Urinary bladder (tissue), 4 donors: ENCODE results near the gene LCE3D. TPM values are rescaled to one million over a fixed set of nuclear protein-coding genes. Genes with fewer than 3 reads are reported as not detected.
"Not testable (repeated sequence)": the region's sequence is repeated elsewhere in the genome, so short reads cannot be mapped to it uniquely, and the experiment has no call there.

Source experiments
- DNase-seq: peaks from one replicate; pipeline ENCODE4 v3.0.0-alpha.2; 2015; ENCODE audit errors: extremely low spot score
- H3K27ac ChIP-seq: one replicate; pipeline ENCODE4 v1.5.1; 2013; ENCODE audit warnings: low read depth, mild to moderate bottlenecking, moderate library complexity
- H3K36me3 ChIP-seq: one replicate; pipeline ENCODE4 v1.6.1; 2013; ENCODE audit warnings: mild to moderate bottlenecking, moderate library complexity; ENCODE audit not compliant: insufficient read depth
- H3K4me1 ChIP-seq: one replicate; pipeline ENCODE4 v1.6.1; 2013; ENCODE audit warnings: mild to moderate bottlenecking, moderate library complexity; ENCODE audit not compliant: insufficient read depth
- H3K4me3 ChIP-seq: one replicate; pipeline ENCODE4 v1.5.1; 2013; ENCODE audit warnings: low read depth, low read length
- WGBS: extraction: QIAGEN DNeasy Blood & Tissue Kit; methylation state at CpG from one replicate; pipeline ENCODE4 v1.1.7; 2013; 5-methylcytosine and 5-hydroxymethylcytosine counted together
- polyA plus RNA-seq: library from polyadenylated mRNA; stranded (reverse); fragments of 200-250 nt; gene quantifications from one replicate; pipeline ENCODE4 v1.2.3, GENCODE V29; 2013
- small RNA-seq: library from RNA; depleted of rRNA; stranded (forward); fragments of <200 nt; gene quantifications from one replicate; pipeline ENCODE3, GENCODE V24; 2014
- total RNA-seq: library from RNA; depleted of rRNA; stranded (reverse); fragments of >200 nt; gene quantifications from one replicate; pipeline ENCODE4 v1.2.3, GENCODE V29; 2014
- donor health status: healthy with polysubstance abuse.
- donor health status: healthy.

Gene LCE3D
- total and polyA plus RNA-seq, 2 donors: not detected

- Histone ChIP-seq H3K4me3 (no peak overlapping the region), H3K36me3 (no peaks in the 10 kb centered on the region), H3K4me1 (no peaks in the 10 kb centered on the region), H3K27ac (no peak overlapping the region)
- no peak for DNase-seq
- WGBS: 83% methylated on average over 14 of the region's 14 CpGs
Measured at GRCh38 chr1:152565535-152566215, 14.6 kb downstream of the LCE3D start.

- Histone ChIP-seq H3K27ac (no peak overlapping the region), H3K4me1 (no peaks in the 10 kb centered on the region)
- 62% methylated on average over 2 of the region's 2 CpGs for WGBS
Measured at GRCh38 chr1:152565115-152565514, 15.2 kb downstream of the LCE3D start.

GRCh38 chr1:152548358-152548757 lies 32.0 kb downstream of the LCE3D start:
- H3K4me3 ChIP-seq, DNase-seq: not testable (repeated sequence)
- 60% methylated on average over 1 of the region's 1 CpG for WGBS

More at GRCh38 chr1:152565115-152565514, 15.2 kb downstream of the LCE3D start:
- H3K36me3 ChIP-seq: no peaks in the 10 kb centered on the region
- H3K4me3 ChIP-seq: no peak overlapping the region
- DNase-seq: no peak

GRCh38 chr1:152546704-152547103 lies 33.6 kb downstream of the LCE3D start:
- no peaks in the 10 kb centered on the region for H3K36me3 ChIP-seq
- 43% methylated on average over 1 of the region's 1 CpG for WGBS
- no peak for DNase-seq
- no peak overlapping the region for H3K4me3 ChIP-seq
- H3K4me1 ChIP-seq: no peaks in the 10 kb centered on the region
- H3K27ac ChIP-seq: no peak overlapping the region

More at GRCh38 chr1:152548358-152548757, 32.0 kb downstream of the LCE3D start:
- H3K27ac ChIP-seq, H3K36me3 ChIP-seq, H3K4me1 ChIP-seq: not testable (repeated sequence)

- H3K4me3 ChIP-seq: no peak overlapping the region
- no peaks in the 10 kb centered on the region for H3K36me3 ChIP-seq
- 32% methylated on average over 4 of the region's 4 CpGs for WGBS
- H3K4me1 ChIP-seq: no peaks in the 10 kb centered on the region
- no peak for DNase-seq
- no peak overlapping the region for H3K27ac ChIP-seq
Measured at GRCh38 chr1:152543820-152544219, 36.5 kb downstream of the LCE3D start.

- Histone ChIP-seq H3K4me3 (no peak overlapping the region), H3K4me1 (no peaks in the 10 kb centered on the region), H3K36me3 (no peaks in the 10 kb centered on the region), H3K27ac (no peak overlapping the region)
- DNase-seq: no peak
- 66% methylated on average over 2 of the region's 2 CpGs for WGBS
Measured at GRCh38 chr1:152539901-152540300, 40.4 kb downstream of the LCE3D start.

GRCh38 chr1:152537496-152537895 lies 42.8 kb downstream of the LCE3D start:
- DNase-seq: no peak
- no peak overlapping the region for H3K27ac ChIP-seq
- H3K4me1 ChIP-seq: no peaks in the 10 kb centered on the region
- 36% methylated on average over 4 of the region's 4 CpGs for whole genome bisulfite sequencing
- H3K36me3 ChIP-seq: no peaks in the 10 kb centered on the region
- no peak overlapping the region for H3K4me3 ChIP-seq

GRCh38 chr1:152535774-152536173 lies 44.5 kb downstream of the LCE3D start:
- Histone ChIP-seq H3K27ac (no peak overlapping the region), H3K4me3 (no peak overlapping the region), H3K36me3 (no peaks in the 10 kb centered on the region), H3K4me1 (no peaks in the 10 kb centered on the region)
- 71% methylated on average over 3 of the region's 3 CpGs for WGBS
- DNase-seq: no peak

- WGBS: 23% methylated on average over 7 of the region's 7 CpGs
- no peaks in the 10 kb centered on the region for H3K4me1 ChIP-seq
Measured at GRCh38 chr1:152533327-152533938, 46.9 kb downstream of the LCE3D start.

More at GRCh38 chr1:152533327-152533938, 46.9 kb downstream of the LCE3D start:
- Histone ChIP-seq H3K27ac (no peak overlapping the region), H3K4me3 (no peak overlapping the region), H3K36me3 (no peaks in the 10 kb centered on the region)
- no peak for DNase-seq

Small RNAs within 50 kb of the gene (small RNA-seq; reads per million reads assigned to genes)
- gene LCE3A: not detected
- gene LCE3B: not detected

Other genes starting within 250 kb of the LCE3D start
- not detected for gene FLG2, start 220.5 kb downstream of the LCE3D start, total RNA-seq
- gene FLG2, start 220.5 kb downstream of the LCE3D start, polyA plus RNA-seq: not detected
- not detected for gene CRNN, start 166.3 kb downstream of the LCE3D start, total RNA-seq
- not detected for gene CRNN, start 166.3 kb downstream of the LCE3D start, polyA plus RNA-seq
- not detected for gene LCE5A, start 69.7 kb downstream of the LCE3D start, total RNA-seq
- not detected for gene LCE5A, start 69.7 kb downstream of the LCE3D start, polyA plus RNA-seq
- not detected for gene CRCT1, start 66.0 kb downstream of the LCE3D start, total RNA-seq
- not detected for gene CRCT1, start 66.0 kb downstream of the LCE3D start, polyA plus RNA-seq
- not detected for gene LCE3E, start 13.7 kb downstream of the LCE3D start, total RNA-seq
- gene LCE3E, start 13.7 kb downstream of the LCE3D start, polyA plus RNA-seq: not detected
- not detected for gene LCE3C, start 19.7 kb upstream of the LCE3D start, total RNA-seq
- gene LCE3C, start 19.7 kb upstream of the LCE3D start, polyA plus RNA-seq: not detected
- gene LCE3B, start 33.3 kb upstream of the LCE3D start, total RNA-seq: not detected
- not detected for gene LCE3B, start 33.3 kb upstream of the LCE3D start, polyA plus RNA-seq
- gene LCE3A, start 42.6 kb upstream of the LCE3D start, total RNA-seq: not detected
- gene LCE3A, start 42.6 kb upstream of the LCE3D start, polyA plus RNA-seq: not detected
- not detected for gene LCE2D, start 82.9 kb upstream of the LCE3D start, total RNA-seq
- gene LCE2D, start 82.9 kb upstream of the LCE3D start, polyA plus RNA-seq: not detected
- not detected for gene LCE2C, start 94.8 kb upstream of the LCE3D start, total RNA-seq
- gene LCE2C, start 94.8 kb upstream of the LCE3D start, polyA plus RNA-seq: not detected
- not detected for gene LCE2B, start 105.6 kb upstream of the LCE3D start, total RNA-seq
- gene LCE2B, start 105.6 kb upstream of the LCE3D start, polyA plus RNA-seq: not detected
- gene LCE2A, start 117.8 kb upstream of the LCE3D start, total RNA-seq: not detected
- gene LCE2A, start 117.8 kb upstream of the LCE3D start, polyA plus RNA-seq: not detected
- gene LCE4A, start 127.6 kb upstream of the LCE3D start, total RNA-seq: not detected
- gene LCE4A, start 127.6 kb upstream of the LCE3D start, polyA plus RNA-seq: not detected
- not detected for gene KPRP, start 177.5 kb upstream of the LCE3D start, total RNA-seq
- gene KPRP, start 177.5 kb upstream of the LCE3D start, polyA plus RNA-seq: not detected
- not detected for gene LCE1F, start 194.6 kb upstream of the LCE3D start, total RNA-seq
- gene LCE1F, start 194.6 kb upstream of the LCE3D start, polyA plus RNA-seq: not detected
- gene LCE1E, start 205.7 kb upstream of the LCE3D start, total RNA-seq: not detected
- gene LCE1E, start 205.7 kb upstream of the LCE3D start, polyA plus RNA-seq: 0.15 TPM
- gene LCE1D, start 216.2 kb upstream of the LCE3D start, total RNA-seq: not detected
- not detected for gene LCE1D, start 216.2 kb upstream of the LCE3D start, polyA plus RNA-seq
- not detected for gene LCE1C, start 226.1 kb upstream of the LCE3D start, total RNA-seq
- not detected for gene LCE1C, start 226.1 kb upstream of the LCE3D start, polyA plus RNA-seq
- gene LCE1B, start 231.5 kb upstream of the LCE3D start, total RNA-seq: not detected
- not detected for gene LCE1B, start 231.5 kb upstream of the LCE3D start, polyA plus RNA-seq
- not detected for gene LCE1A, start 247.0 kb upstream of the LCE3D start, total RNA-seq
- gene LCE1A, start 247.0 kb upstream of the LCE3D start, polyA plus RNA-seq: not detected